ENCODE measurements around the gene FN1. TPM values are rescaled to one million over a fixed set of nuclear protein-coding genes. Genes with fewer than 3 reads are reported as not detected.
"Not testable (repeated sequence)": the region's sequence is repeated elsewhere in the genome, so short reads cannot be mapped to it uniquely, and the experiment has no call there.

FN1 gene
- total RNA-seq, 1 donor from 2014 or later, result 24.2 TPM

- no peak for ATAC-seq
Observed at GRCh38 chr2:215332872-215333595, 102.8 kb downstream of the FN1 start.

- ATAC-seq, result no peak
Observed at GRCh38 chr2:215328066-215328465, 107.8 kb downstream of the FN1 start.

GRCh38 chr2:215324811-215325210, 111.1 kb downstream of the FN1 start:
- ATAC-seq, result no peak

GRCh38 chr2:215320679-215321078, 115.2 kb downstream of the FN1 start:
- peak; percentile 37 for ATAC-seq

GRCh38 chr2:215320102-215320501, 115.8 kb downstream of the FN1 start:
- no peak for ATAC-seq

- no peak for ATAC-seq
Observed at GRCh38 chr2:215319500-215319899, 116.4 kb downstream of the FN1 start.

GRCh38 chr2:215316336-215316735, 119.5 kb downstream of the FN1 start:
- no peak for ATAC-seq

- ATAC-seq, result no peak
Observed at GRCh38 chr2:215315301-215315700, 120.6 kb downstream of the FN1 start.

GRCh38 chr2:215314896-215315295, 121.0 kb downstream of the FN1 start:
- no peak for ATAC-seq

GRCh38 chr2:215313255-215313613, 122.6 kb downstream of the FN1 start:
- ATAC-seq, result no peak

GRCh38 chr2:215311625-215312396, 124.1 kb downstream of the FN1 start, which contains the start of gene ATIC:
Gene ATIC, plus strand, starts transcription at chr2:215312059. Its CDS starts 84 bp downstream, at chr2:215312143.
- peak; percentile 100 for ATAC-seq

- ATAC-seq, result not testable (repeated sequence)
Observed at GRCh38 chr2:215311259-215311624, 124.6 kb downstream of the FN1 start.

Other genes starting within 250 kb of the FN1 start
- gene ATIC, start 124.0 kb downstream of the FN1 start, total RNA-seq, result 67.1 TPM